NOMO-1 (cell line): Measurements from ENCODE around the gene ISCA1.
A peak's percentile ranks its signal among the peaks of the same experiment; 100 is the strongest.

Experiments
- DNase-seq, 2 experiments: peaks; one replicate each; lab custom pipeline; 2025; ENCODE audit not compliant: unreplicated experiment in 2 of 2; lab: John Stamatoyannopoulos, UW

The ISCA1 gene

GRCh38 chr9:86286278-86286677 is 3.9 kb upstream of the ISCA1 start:
- no peak for DNase-seq

DNA sequence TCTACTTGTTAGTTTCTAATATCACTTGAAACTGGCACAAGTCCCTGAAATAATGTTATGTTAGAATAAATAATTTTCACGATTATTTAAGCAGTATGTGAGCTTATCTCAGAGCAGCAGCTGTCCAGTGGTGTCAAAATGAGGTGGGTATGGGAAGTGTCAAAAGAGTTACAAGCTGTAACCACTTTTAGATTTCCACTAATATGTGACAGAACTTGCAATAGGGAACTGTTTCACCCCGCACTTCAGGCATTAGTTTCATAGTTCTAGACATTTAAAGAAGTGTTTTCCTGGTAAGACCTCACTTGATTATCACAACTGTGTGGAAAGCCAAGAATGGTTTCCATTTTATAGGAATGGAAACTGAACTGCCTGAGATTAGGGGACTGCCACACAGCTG is 2.9 kb upstream of the ISCA1 start:
- peak in 1 of 2 experiments; percentile 32 for DNase-seq

GRCh38 chr9:86282979-86283535 is 719 bp upstream of the ISCA1 start:
- peak; percentile 16 to 29 for DNase-seq

DNA sequence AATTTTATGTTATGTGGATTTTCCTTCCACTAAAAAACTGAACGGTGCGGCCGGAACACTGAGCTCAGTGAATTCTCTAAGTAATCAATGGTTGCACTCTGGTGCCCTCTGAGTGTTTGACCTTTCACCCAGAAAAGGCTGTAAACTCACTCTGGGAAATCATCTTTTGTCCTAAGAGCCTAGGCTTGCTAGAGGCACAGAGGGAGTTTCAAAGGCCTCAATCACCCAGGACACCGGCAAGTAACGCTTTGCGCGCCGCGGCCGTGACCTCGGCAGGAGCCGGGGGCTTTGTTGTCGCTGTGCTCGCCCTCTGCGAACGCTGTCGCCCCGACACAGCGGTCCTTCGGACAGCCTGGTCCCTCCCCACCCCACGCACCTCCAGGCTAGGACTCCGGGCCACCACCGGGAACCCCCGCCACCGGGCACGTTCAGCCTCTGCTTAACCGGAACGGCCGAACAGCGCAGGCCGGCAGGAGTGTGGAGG is 703 bp downstream of the ISCA1 start:
- peak in 1 of 2 experiments; percentile 38 for DNase-seq

GRCh38 chr9:86280580-86280979 is 1.8 kb downstream of the ISCA1 start:
- no peak for DNase-seq

- no peak for DNase-seq
These were observed 2.5 kb downstream of the ISCA1 start for GRCh38 chr9:86279839-86280238.

- no peak for DNase-seq
These were observed 5.3 kb downstream of the ISCA1 start for GRCh38 chr9:86277072-86277471.

- no peak for DNase-seq
These were observed 6.4 kb downstream of the ISCA1 start for GRCh38 chr9:86275962-86276361.

DNA sequence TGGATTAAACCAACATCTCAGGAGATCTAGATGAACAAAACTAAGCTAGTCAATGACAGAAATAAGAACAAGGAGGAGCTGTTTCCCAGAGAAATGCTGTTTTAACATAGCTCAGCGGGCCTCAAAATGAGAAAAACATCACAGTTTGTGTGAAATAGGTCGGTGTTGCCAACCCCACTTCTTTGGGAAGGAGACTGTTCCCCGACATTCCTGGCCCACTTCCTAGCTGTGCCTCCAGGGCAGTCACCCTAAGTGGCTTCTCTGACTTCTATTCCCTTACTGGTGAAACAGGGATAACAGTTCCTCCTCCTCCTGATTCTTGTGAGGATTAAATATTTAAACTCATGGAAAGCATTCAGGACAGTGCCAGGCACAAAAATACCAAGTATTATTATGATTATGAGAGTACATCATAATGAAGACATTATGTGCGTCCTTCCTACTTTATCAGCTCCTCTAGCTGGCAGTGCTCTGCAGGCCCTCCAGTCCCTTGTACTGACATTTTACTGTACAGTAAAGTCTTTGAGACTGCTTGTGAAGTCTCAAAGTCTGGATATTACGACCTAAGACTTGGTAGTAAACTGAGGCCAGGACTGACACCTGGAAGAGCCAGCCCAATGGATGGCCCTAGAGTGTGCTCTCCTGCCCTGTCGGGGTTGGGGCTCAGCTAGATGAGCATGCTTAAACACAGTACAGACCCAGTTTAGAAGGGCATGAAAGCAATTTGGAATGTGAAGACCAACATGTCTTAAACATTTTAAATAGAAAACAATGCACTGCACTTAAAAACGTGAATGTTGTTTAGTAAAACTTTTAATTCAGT is 7.3 kb downstream of the ISCA1 start:
- no peak for DNase-seq

DNA sequence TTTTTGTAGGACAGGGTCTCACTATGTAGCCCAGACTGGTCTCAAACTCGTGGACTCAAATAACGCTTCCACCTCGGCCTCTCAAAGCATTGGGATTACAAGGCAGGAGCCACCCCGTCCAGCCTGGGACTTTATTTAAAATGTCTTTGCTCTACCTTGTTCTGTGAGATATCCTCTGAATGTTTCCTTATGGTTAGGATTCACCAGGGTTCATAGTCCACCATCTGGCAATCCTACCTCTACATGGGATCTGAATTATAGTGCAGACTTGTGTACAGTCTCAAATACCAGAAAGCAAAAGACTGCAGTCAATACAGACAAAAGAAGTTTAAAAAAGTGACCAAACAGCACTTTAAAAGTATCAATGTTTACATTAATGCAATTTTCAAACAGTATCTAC is 10.1 kb downstream of the ISCA1 start:
- DNase-seq: no peak

GRCh38 chr9:86263876-86264275 is 18.5 kb downstream of the ISCA1 start:
- DNase-seq: no peak

DNA sequence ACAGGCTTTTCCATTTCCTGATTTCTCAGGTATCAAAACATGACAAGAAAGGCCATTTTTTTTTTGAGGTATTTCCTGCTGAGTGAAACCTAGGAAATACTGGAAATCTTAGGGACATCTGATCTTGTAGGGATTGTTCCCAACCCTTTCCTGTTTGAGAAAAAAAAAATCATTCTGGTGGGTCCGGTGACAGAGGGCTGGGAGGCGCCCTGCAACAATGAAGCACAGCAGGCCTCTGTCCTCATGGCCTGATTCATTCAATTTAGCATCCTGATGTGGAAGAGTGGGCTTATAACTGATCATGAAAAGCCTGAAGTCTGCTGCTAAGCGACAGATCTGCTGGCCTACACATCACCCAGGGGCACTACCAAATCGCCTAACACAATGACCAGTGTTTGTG is 19.8 kb downstream of the ISCA1 start:
- no peak for DNase-seq

GRCh38 chr9:86259557-86259956 is 22.8 kb downstream of the ISCA1 start, which contains the start of gene C9orf153:
Gene C9orf153, minus strand, starts transcription at chr9:86259657. Its CDS starts 30,054 bp downstream, at chr9:86229603.
- DNase-seq: no peak

GRCh38 chr9:86257391-86257790 is 24.9 kb downstream of the ISCA1 start:
- no peak for DNase-seq

- no peak for DNase-seq
These were observed 25.7 kb downstream of the ISCA1 start for GRCh38 chr9:86256653-86257052.

DNA sequence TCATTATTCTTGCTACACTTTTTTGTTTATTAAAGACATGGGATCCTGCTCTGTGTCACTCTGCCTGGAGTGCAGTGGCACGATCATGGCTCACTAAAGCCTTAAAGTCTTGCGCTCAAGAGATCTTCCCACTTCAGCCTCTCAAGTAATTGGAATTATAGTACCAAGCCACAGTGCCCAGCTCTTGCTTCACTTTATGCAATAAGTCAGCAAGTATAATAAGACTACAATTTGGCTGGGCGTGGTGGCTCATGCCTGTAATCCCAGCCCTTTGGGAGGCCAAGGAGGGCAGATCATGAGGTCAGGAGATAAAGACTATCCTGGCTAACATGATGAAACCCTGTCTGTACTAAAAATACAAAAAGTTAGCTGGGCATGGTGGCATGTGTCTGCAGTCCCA is 28.8 kb downstream of the ISCA1 start:
- no peak for DNase-seq

DNA sequence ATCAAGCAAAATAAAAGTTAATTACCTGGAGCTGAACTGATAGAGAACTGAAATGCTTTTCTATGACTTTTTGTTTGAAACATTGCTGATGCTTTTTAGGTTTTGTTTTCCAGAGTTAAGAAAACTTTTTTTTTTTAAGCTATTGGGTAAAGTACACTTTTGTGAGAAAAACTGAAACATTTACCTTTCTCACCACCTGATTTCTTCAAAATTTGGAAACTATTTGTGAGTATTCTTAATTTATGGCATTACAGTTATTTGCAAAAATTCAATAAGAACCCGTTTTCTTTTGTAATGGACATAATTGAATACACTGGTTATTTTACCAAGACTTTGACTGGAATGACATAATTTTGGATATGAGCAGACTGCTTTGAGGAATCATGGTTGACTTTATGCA is 29.5 kb downstream of the ISCA1 start:
- no peak for DNase-seq

DNA sequence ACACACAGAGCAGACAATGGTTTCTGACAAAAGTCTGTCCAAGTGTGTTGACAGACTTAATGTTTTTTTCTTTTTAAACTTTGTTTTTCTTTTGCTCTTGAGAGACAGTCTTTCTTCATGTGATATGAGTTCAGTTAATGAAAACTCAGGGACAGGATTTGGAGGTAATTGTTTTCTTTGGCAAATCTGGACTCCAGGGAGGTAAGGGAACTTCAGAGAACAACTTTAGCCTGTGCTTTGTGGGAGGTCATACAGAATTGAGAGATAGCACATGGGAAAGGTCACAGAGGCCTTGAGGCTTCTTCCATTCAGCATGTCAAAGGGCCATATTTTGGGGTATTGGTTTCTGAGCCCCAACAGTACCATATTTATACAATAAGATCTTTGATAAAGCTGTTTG is 32.2 kb downstream of the ISCA1 start:
- DNase-seq: no peak

- DNase-seq: no peak
These were observed 33.6 kb downstream of the ISCA1 start for GRCh38 chr9:86248746-86249145.

- DNase-seq: no peak
These were observed 35.6 kb downstream of the ISCA1 start for GRCh38 chr9:86246752-86247161.

- no peak for DNase-seq
These were observed 40.3 kb downstream of the ISCA1 start for GRCh38 chr9:86242071-86242470.

GRCh38 chr9:86241216-86241615 is 41.1 kb downstream of the ISCA1 start:
- no peak for DNase-seq
